ENCODE data around the gene LRP8.

GRCh38 chr1:53371851-53372250 is 44.0 kb upstream of the LRP8 start:
- TF ChIP-seq CTCF (IDR thresholded peaks at IDR 0.05; ENCODE audit: insufficient read depth, low read length, poor library complexity, severe bottlenecking), result no peak
- TF ChIP-seq EZH2phosphoT487 (conservative IDR thresholded peaks at IDR 0.05; ENCODE audit: low read length), result no peak

All from SU-DHL-6 (cell line).